Spleen (tissue), 11 donors: ENCODE data around the gene PGBD5. TPM values are rescaled to one million over a fixed set of nuclear protein-coding genes. Genes with fewer than 3 reads are reported as not detected.

ENCODE experiments used
- DNase-seq: peaks from one replicate; pipeline ENCODE4 v3.0.0-alpha.2; 2020
- H3K27ac ChIP-seq, 8 donors: fragments of 200-600 bp; sonication (generic) in 7 of 8; 1 replicate in 4 of 8; 2 replicates in 4 of 8; pipeline versions ENCODE4 v1.5.0 to v1.8.0; 2016 to 2021; ENCODE audit warnings: inconsistent platforms in 4 of 8, mild to moderate bottlenecking in 4 of 8, moderate library complexity in 1 of 8
- H3K27me3 ChIP-seq, 7 donors: fragments of 200-600 bp; sonication (generic) in 6 of 7; replicated peaks in 1 of 7; 1 replicate in 4 of 7; 2 replicates in 3 of 7; pipeline versions ENCODE4 v1.5.0 to v1.8.0; 2016 to 2021; ENCODE audit warnings: inconsistent platforms in 3 of 7, mild to moderate bottlenecking in 1 of 7
- H3K36me3 ChIP-seq, 6 donors: fragments of 200-600 bp; sonication (generic) in 5 of 6; 1 replicate in 4 of 6; 2 replicates in 2 of 6; pipeline versions ENCODE4 v1.5.0 to v1.8.0; 2016 to 2021; ENCODE audit warnings: inconsistent platforms in 2 of 6
- H3K4me1 ChIP-seq, 6 donors: fragments of 200-600 bp; sonication (generic) in 5 of 6; 1 replicate in 3 of 6; 2 replicates in 3 of 6; pipeline versions ENCODE4 v1.5.0 to v1.8.0; 2016 to 2021; ENCODE audit warnings: inconsistent platforms in 3 of 6
- H3K4me3 ChIP-seq, 8 donors: fragments of 200-600 bp; sonication (generic) in 7 of 8; 1 replicate in 4 of 8; 2 replicates in 4 of 8; pipeline versions ENCODE4 v1.5.0 to v1.8.0; 2016 to 2021; ENCODE audit warnings: inconsistent platforms in 4 of 8, mild to moderate bottlenecking in 4 of 8, moderate library complexity in 2 of 8
- H3K9me3 ChIP-seq, 8 donors: fragments of 200-600 bp; sonication (generic) in 7 of 8; 1 replicate in 4 of 8; 2 replicates in 4 of 8; pipeline versions ENCODE4 v1.5.0 to v1.8.0; 2016 to 2021; ENCODE audit warnings: inconsistent platforms in 4 of 8
- CTCF ChIP-seq, 11 experiments: fragments of 200-600 bp in 7 of 11; fragments of 450-650 bp in 4 of 11; sonication (generic) in 4 of 11; IDR thresholded peaks in 8 of 11; conservative IDR thresholded peaks in 3 of 11; 1 replicate in 7 of 11; 2 replicates in 4 of 11; pipeline versions ENCODE4 v1.4.0 to v1.8.0; 2016 to 2021; ENCODE audit warnings: antibody characterized with exemption in 11 of 11, inconsistent platforms in 4 of 11, mild to moderate bottlenecking in 1 of 11
- POLR2A ChIP-seq, 3 donors: fragments of 450-650 bp; IDR thresholded peaks; one replicate each; pipeline ENCODE4 v1.5.1; 2017; ENCODE audit warnings: antibody characterized with exemption in 3 of 3, mild to moderate bottlenecking in 1 of 3
- POLR2AphosphoS5 ChIP-seq, 3 donors: sonication (generic); formaldehyde crosslinking; IDR thresholded peaks; one replicate each; pipeline ENCODE4 v1.5.1; 2017; ENCODE audit warnings: antibody characterized with exemption in 3 of 3
- WGBS, 5 donors: extraction: QIAGEN DNeasy Blood & Tissue Kit in 3 of 5; methylation state at CpG; one replicate each; pipeline versions ENCODE4 v1.1.5 to v1.1.7; 2013 to 2018; 5-methylcytosine and 5-hydroxymethylcytosine counted together
- intact Hi-C: fragments of 100-400 bp; cut with DNase I; formaldehyde crosslinking; loops from one replicate; pipeline ENCODE4 v1.15.0; 2023; ENCODE audit warnings: low total_unique reads
- polyA plus RNA-seq, 3 donors: library from polyadenylated mRNA; stranded (reverse); fragments of 200-250 nt; gene quantifications; one replicate each; pipeline ENCODE4 v1.2.1, GENCODE V29; 2013
- total RNA-seq, 7 donors: library from RNA; depleted of rRNA in 3 of 7; stranded (reverse); fragments of >200 nt in 3 of 7; fragmentation: NEBNext Ultra II Directional in 4 of 7; extraction: Animal tissue kit (Norgen Biotek cat#: 25700) in 4 of 7; gene quantifications; one replicate each; pipeline versions ENCODE4 v1.1.0 to v1.2.1, GENCODE V29; 2016 to 2021
- donor health status: healthy with polysubstance abuse.
- donor health status: DM: no; HTN: no; CAD: no; lungs with moderate emphysema.
- donor health status: DM: no; HTN: no; CAD: no.
- donor health status: Bipolar disorder and iron deficiency.
- donor health status: healthy.
- donor health status: DM: no; HTN: no; CAD: no.
- donor health status: DM: yes; HTN: yes; CAD: no.

PGBD5 gene
- total and polyA plus RNA-seq, 10 donors = 0.07 to 6.7 (median 3.0) TPM

- TF ChIP-seq CTCF (IDR thresholded peaks at IDR 0.05 in 8 of 11, conservative IDR thresholded peaks at IDR 0.05 in 3 of 11) (no peak), POLR2AphosphoS5 (IDR thresholded peaks at IDR 0.05) (no peak), POLR2A (IDR thresholded peaks at IDR 0.05) (no peak)
- Histone ChIP-seq H3K9me3 (no peaks in the 10 kb centered on the region), H3K27ac (no peak overlapping the region), H3K4me1 (no peaks in the 10 kb centered on the region), H3K36me3 (no peaks in the 10 kb centered on the region), H3K4me3 (no peak overlapping the region), H3K27me3 (peaks cover 0 to 5% (median 0%) of the 10 kb centered on the region in 7 donors)
- WGBS, 5 donors = 77 to 90% (median 84%) methylated on average over 10 of the region's 10 CpGs
- no peak for DNase-seq
- intact Hi-C loops = no loop called here
Observed at GRCh38 chr1:230370109-230370508, 56.0 kb downstream of the PGBD5 start.

GRCh38 chr1:230368871-230369270 is 57.3 kb downstream of the PGBD5 start:
- TF ChIP-seq POLR2AphosphoS5 (IDR thresholded peaks at IDR 0.05) = no peak
- no peak for TF ChIP-seq CTCF (IDR thresholded peaks at IDR 0.05 in 8 of 11, conservative IDR thresholded peaks at IDR 0.05 in 3 of 11)
- no peak for TF ChIP-seq POLR2A (IDR thresholded peaks at IDR 0.05)
- H3K4me3 ChIP-seq = no peak overlapping the region
- no peak overlapping the region for H3K27ac ChIP-seq
- no peaks in the 10 kb centered on the region for H3K36me3 ChIP-seq
- 52 to 66% (median 54%) methylated on average over 4 of the region's 4 CpGs for WGBS, 5 donors
- intact Hi-C loops = no loop called here
- no peak for DNase-seq
- H3K27me3 ChIP-seq = peaks cover 0 to 7% (median 0%) of the 10 kb centered on the region in 7 donors
- H3K4me1 ChIP-seq = no peaks in the 10 kb centered on the region
- no peaks in the 10 kb centered on the region for H3K9me3 ChIP-seq

GRCh38 chr1:230368363-230368762 is 57.8 kb downstream of the PGBD5 start:
- Histone ChIP-seq H3K27ac (no peak overlapping the region), H3K36me3 (no peaks in the 10 kb centered on the region), H3K9me3 (no peaks in the 10 kb centered on the region), H3K4me3 (no peak overlapping the region), H3K27me3 (peaks cover 0 to 7% (median 0%) of the 10 kb centered on the region in 7 donors), H3K4me1 (no peaks in the 10 kb centered on the region)
- 73 to 92% (median 81%) methylated on average over 5 of the region's 5 CpGs for WGBS, 5 donors
- no peak for DNase-seq
- intact Hi-C loops = no loop called here
- no peak for TF ChIP-seq POLR2A (IDR thresholded peaks at IDR 0.05)
- TF ChIP-seq CTCF (IDR thresholded peaks at IDR 0.05 in 8 of 11, conservative IDR thresholded peaks at IDR 0.05 in 3 of 11) = no peak
- TF ChIP-seq POLR2AphosphoS5 (IDR thresholded peaks at IDR 0.05) = no peak

- TF ChIP-seq POLR2AphosphoS5 (IDR thresholded peaks at IDR 0.05) = no peak
- no peak for TF ChIP-seq POLR2A (IDR thresholded peaks at IDR 0.05)
- TF ChIP-seq CTCF (IDR thresholded peaks at IDR 0.05 in 8 of 11, conservative IDR thresholded peaks at IDR 0.05 in 3 of 11) = no peak
- H3K9me3 ChIP-seq = no peaks in the 10 kb centered on the region
- 76 to 92% (median 83%) methylated on average over 7 of the region's 7 CpGs for WGBS, 5 donors
- H3K27ac ChIP-seq = no peak overlapping the region
- no peaks in the 10 kb centered on the region for H3K4me1 ChIP-seq
- no peak for DNase-seq
- H3K27me3 ChIP-seq = peaks cover 0 to 14% (median 0%) of the 10 kb centered on the region in 7 donors
- no peak overlapping the region for H3K4me3 ChIP-seq
- intact Hi-C loops = no loop called here
- no peaks in the 10 kb centered on the region for H3K36me3 ChIP-seq
Observed at GRCh38 chr1:230366504-230366915, 59.6 kb downstream of the PGBD5 start.
